Esophagus squamous epithelium (tissue), 5 donors: Measurements from ENCODE around the gene HDGFL2. TPM values are rescaled to one million over a fixed set of nuclear protein-coding genes. Genes with fewer than 3 reads are reported as not detected.

Source experiments
- DNase-seq: peaks from one replicate; lab custom pipeline; 2025; lab: John Stamatoyannopoulos, UW
- H3K27ac ChIP-seq, 4 donors: fragments of 200-600 bp; sonication (generic); one replicate each; pipeline ENCODE4 v1.5.1; 2016 to 2019; ENCODE audit warnings: mild to moderate bottlenecking in 1 of 4
- H3K27me3 ChIP-seq, 4 donors: fragments of 200-600 bp; sonication (generic); 1 replicate in 3 of 4; 2 replicates in 1 of 4; pipeline versions ENCODE4 v1.5.1 to v1.6.0; 2017 to 2021; ENCODE audit warnings: antibody characterized with exemption in 1 of 4
- H3K36me3 ChIP-seq, 3 donors: fragments of 200-600 bp; sonication (generic); one replicate each; pipeline ENCODE4 v1.5.1; 2016 to 2019
- H3K4me1 ChIP-seq, 3 donors: fragments of 200-600 bp; sonication (generic); one replicate each; pipeline ENCODE4 v1.5.1; 2017 to 2019
- H3K4me3 ChIP-seq, 4 donors: fragments of 200-600 bp; sonication (generic); 1 replicate in 3 of 4; 2 replicates in 1 of 4; pipeline ENCODE4 v1.5.1; 2016 to 2019; ENCODE audit warnings: mild to moderate bottlenecking in 2 of 4, moderate library complexity in 1 of 4
- H3K9me3 ChIP-seq, 3 donors: fragments of 200-600 bp; sonication (generic); one replicate each; pipeline ENCODE4 v1.5.1; 2016 to 2019
- CTCF ChIP-seq, 6 experiments: fragments of 450-650 bp in 4 of 6; fragments of 200-600 bp in 2 of 6; sonication (generic) in 2 of 6; IDR thresholded peaks; one replicate each; pipeline ENCODE4 v1.5.1; 2016 to 2019; ENCODE audit warnings: antibody characterized with exemption in 6 of 6, mild to moderate bottlenecking in 4 of 6, moderate library complexity in 4 of 6
- POLR2A ChIP-seq, 4 donors: fragments of 450-650 bp; IDR thresholded peaks; one replicate each; pipeline ENCODE4 v1.6.1; 2017; ENCODE audit warnings: antibody characterized with exemption in 4 of 4, mild to moderate bottlenecking in 4 of 4, moderate library complexity in 3 of 4
- WGBS, 2 donors: methylation state at CpG; one replicate each; pipeline ENCODE4 v1.1.5; 2018; 5-methylcytosine and 5-hydroxymethylcytosine counted together
- intact Hi-C: fragments of 100-400 bp; cut with DNase I; formaldehyde crosslinking; loops from one replicate; pipeline ENCODE4 v1.15.0; 2022
- total RNA-seq, 4 donors: library from RNA; depleted of rRNA; stranded (reverse); fragments of >200 nt; gene quantifications; one replicate each; pipeline ENCODE4 v1.1.0, GENCODE V29; 2016
- donor health status: DM: yes; HTN: yes; CAD: no.

HDGFL2 gene
- total RNA-seq, 4 donors from 2014 or later = 18.4 to 28.8 (median 20.5) TPM

DNA sequence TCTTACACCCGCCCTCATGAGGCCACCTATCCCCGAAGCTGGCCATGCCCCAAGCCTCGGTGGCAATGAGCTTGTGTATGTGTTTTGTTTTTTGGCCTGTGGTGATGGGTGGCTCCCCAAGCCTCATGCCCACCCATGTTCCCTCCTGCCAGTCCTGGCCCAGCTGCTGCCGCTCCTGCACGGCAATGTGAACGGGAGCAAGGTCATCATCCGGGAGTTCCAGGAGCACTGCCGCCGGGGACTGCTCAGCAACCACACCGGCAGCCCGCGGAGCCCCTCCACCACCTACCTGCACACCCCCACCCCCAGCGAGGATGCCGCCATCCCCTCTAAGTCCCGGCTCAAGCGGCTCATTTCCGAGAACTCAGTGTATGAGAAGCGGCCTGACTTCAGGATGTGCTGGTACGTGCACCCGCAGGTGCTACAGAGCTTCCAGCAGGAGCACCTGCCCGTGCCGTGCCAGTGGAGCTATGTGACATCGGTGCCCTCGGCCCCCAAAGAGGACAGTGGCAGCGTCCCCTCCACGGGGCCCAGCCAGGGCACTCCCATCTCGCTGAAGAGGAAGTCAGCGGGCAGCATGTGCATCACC is 39.1 kb upstream of the HDGFL2 start:
- intact Hi-C loops = no loop called here
- no peak for DNase-seq
- Histone ChIP-seq H3K4me1 (no peaks in the 10 kb centered on the region), H3K27ac (no peak overlapping the region), H3K9me3 (no peaks in the 10 kb centered on the region), H3K36me3 (peaks cover 6 to 86% (median 13%) of the 10 kb centered on the region in 3 donors), H3K4me3 (no peak overlapping the region), H3K27me3 (no peaks in the 10 kb centered on the region)
- WGBS, 2 donors = 69 to 81% methylated on average over 3 to 12 of the region's 28 CpGs
- no peak for TF ChIP-seq POLR2A (IDR thresholded peaks at IDR 0.05)
- no peak for TF ChIP-seq CTCF (IDR thresholded peaks at IDR 0.05)

DNA sequence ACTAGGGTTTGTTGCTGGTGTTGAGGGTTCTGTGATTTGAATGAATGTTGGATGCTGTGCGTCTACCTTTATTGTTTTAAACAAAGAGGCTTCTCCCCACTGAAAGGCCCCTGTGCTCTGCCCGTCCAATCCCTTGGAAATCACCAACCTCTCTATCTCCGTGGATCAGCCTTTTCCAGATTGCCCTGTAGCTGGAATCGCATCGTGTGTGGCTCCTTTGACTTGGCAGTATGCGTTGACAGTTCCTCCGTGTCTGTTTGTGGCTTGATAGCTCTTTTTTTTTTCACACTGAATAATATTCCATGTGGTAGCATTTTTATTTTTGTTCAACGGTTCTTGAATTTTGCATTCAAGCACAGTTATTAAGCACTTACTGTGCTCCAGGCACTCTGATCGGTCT is 37.7 kb upstream of the HDGFL2 start:
- Histone ChIP-seq H3K4me3 (no peak overlapping the region), H3K36me3 (peaks cover 6 to 73% (median 10%) of the 10 kb centered on the region in 3 donors), H3K27ac (no peak overlapping the region), H3K27me3 (no peaks in the 10 kb centered on the region), H3K4me1 (no peaks in the 10 kb centered on the region), H3K9me3 (no peaks in the 10 kb centered on the region)
- TF ChIP-seq CTCF (IDR thresholded peaks at IDR 0.05) = no peak
- no peak for TF ChIP-seq POLR2A (IDR thresholded peaks at IDR 0.05)
- 92 to 94% methylated on average over 8 to 9 of the region's 9 CpGs for WGBS, 2 donors
- no peak for DNase-seq
- intact Hi-C loops = no loop called here

- intact Hi-C loops = no loop called here
- Histone ChIP-seq H3K27me3 (no peaks in the 10 kb centered on the region), H3K4me1 (no peaks in the 10 kb centered on the region), H3K27ac (no peak overlapping the region), H3K9me3 (no peaks in the 10 kb centered on the region), H3K4me3 (no peak overlapping the region), H3K36me3 (peaks cover 3 to 55% (median 6%) of the 10 kb centered on the region in 3 donors)
- no peak for DNase-seq
- TF ChIP-seq POLR2A (IDR thresholded peaks at IDR 0.05) = no peak
- TF ChIP-seq CTCF (IDR thresholded peaks at IDR 0.05) = no peak
- WGBS, 2 donors = 87 to 91% methylated on average over 4 to 6 of the region's 7 CpGs
Observed at GRCh38 chr19:4436231-4436630, 35.9 kb upstream of the HDGFL2 start.

DNA sequence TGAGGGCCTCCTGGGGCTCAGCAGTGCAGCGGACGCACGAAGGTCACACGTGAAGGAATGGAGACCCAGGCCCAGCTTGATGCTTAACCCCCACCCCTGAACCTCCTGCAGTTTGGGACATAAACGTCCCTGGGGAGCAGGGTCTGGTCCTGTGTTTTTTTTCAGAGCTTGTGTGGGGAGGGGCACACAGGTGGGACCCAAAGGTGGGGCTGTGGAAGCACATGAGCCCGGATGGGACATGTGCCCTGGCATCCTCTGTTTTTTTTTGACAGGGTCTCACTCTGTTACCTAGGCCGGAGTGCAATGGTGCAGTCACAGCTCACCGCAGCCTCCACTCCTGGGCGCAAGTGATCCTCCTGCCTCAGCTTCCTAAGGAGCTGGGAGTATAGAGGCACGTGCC is 35.0 kb upstream of the HDGFL2 start:
- TF ChIP-seq POLR2A (IDR thresholded peaks at IDR 0.05) = no peak
- no peak for TF ChIP-seq CTCF (IDR thresholded peaks at IDR 0.05)
- intact Hi-C loops = no loop called here
- no peak for DNase-seq
- H3K36me3 ChIP-seq = peaks cover under 1 to 46% (median 4%) of the 10 kb centered on the region in 3 donors
- no peak overlapping the region for H3K27ac ChIP-seq
- WGBS, 2 donors = 85 to 88% methylated on average over 5 of the region's 10 CpGs
- H3K4me3 ChIP-seq = no peak overlapping the region
- no peaks in the 10 kb centered on the region for H3K4me1 ChIP-seq
- no peaks in the 10 kb centered on the region for H3K27me3 ChIP-seq
- H3K9me3 ChIP-seq = no peaks in the 10 kb centered on the region

DNA sequence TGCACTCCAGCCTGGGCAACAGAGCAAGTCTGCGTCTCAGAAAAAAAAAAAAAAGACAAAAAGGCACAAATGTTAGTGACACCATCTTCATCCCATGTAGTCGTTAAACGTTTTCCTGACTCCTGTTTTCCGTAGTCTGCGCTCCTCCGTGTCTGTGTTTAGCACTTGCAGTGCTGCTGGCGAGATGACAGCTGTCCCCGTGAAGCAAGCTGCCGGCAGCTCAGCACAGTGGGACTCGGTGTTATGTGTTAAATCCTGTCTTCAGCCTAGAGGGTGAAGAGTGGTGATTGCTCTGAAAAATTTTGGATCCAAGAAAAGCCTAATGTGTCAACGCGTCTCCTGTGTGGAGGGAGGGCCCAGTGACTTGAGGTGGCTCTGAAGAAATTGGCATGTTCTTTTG is 32.9 kb upstream of the HDGFL2 start:
- DNase-seq = no peak
- Histone ChIP-seq H3K4me3 (no peak overlapping the region), H3K27ac (no peak overlapping the region), H3K4me1 (no peaks in the 10 kb centered on the region), H3K27me3 (no peaks in the 10 kb centered on the region), H3K36me3 (peaks cover 1 to 35% (median 3%) of the 10 kb centered on the region in 3 donors), H3K9me3 (no peaks in the 10 kb centered on the region)
- TF ChIP-seq POLR2A (IDR thresholded peaks at IDR 0.05) = no peak
- no peak for TF ChIP-seq CTCF (IDR thresholded peaks at IDR 0.05)
- intact Hi-C loops = no loop called here
- WGBS, 2 donors = 83 to 84% methylated on average over 9 to 12 of the region's 12 CpGs
